Measurements from ENCODE around the gene AJAP1.

AJAP1 gene

GRCh38 chr1:4725416-4725815 lies 71.0 kb downstream of the AJAP1 start:
- Histone ChIP-seq H3K27ac (replicated peaks) (no peak overlapping the region), H3K4me3 (replicated peaks; ENCODE audit: insufficient read depth, low read length) (no peak overlapping the region), H3K27me3 (ENCODE audit: insufficient read depth, poor library complexity, severe bottlenecking) (no peaks in the 10 kb centered on the region)
- TF ChIP-seq CTCF (IDR thresholded peaks at IDR 0.05; ENCODE audit: insufficient read depth, low read length) (no peak), REST (IDR thresholded peaks at IDR 0.05; ENCODE audit: insufficient replicate concordance, low read depth) (no peak), POLR2AphosphoS5 (IDR thresholded peaks at IDR 0.05; ENCODE audit: low read depth) (no peak), GABPA (IDR thresholded peaks at IDR 0.05; ENCODE audit: low read depth) (no peak), SPI1 (IDR thresholded peaks at IDR 0.05; ENCODE audit: borderline replicate concordance, low read depth) (no peak)
- DNase-seq (ENCODE audit: low read depth in 1 of 2, low spot score in 1 of 2), result no peak

GRCh38 chr1:4726620-4727341 lies 72.4 kb downstream of the AJAP1 start:
- H3K27me3 ChIP-seq (ENCODE audit: insufficient read depth, poor library complexity, severe bottlenecking), result no peaks in the 10 kb centered on the region
- no peak for DNase-seq (ENCODE audit: low read depth in 1 of 2, low spot score in 1 of 2)
- TF ChIP-seq REST (IDR thresholded peaks at IDR 0.05; ENCODE audit: insufficient replicate concordance, low read depth), result no peak
- no peak for TF ChIP-seq SPI1 (IDR thresholded peaks at IDR 0.05; ENCODE audit: borderline replicate concordance, low read depth)
- no peak for TF ChIP-seq GABPA (IDR thresholded peaks at IDR 0.05; ENCODE audit: low read depth)
- TF ChIP-seq CTCF (IDR thresholded peaks at IDR 0.05; ENCODE audit: insufficient read depth, low read length), result no peak
- no peak for TF ChIP-seq POLR2AphosphoS5 (IDR thresholded peaks at IDR 0.05; ENCODE audit: low read depth)
- no peak overlapping the region for H3K4me3 ChIP-seq (replicated peaks; ENCODE audit: insufficient read depth, low read length)
- H3K27ac ChIP-seq (replicated peaks), result no peak overlapping the region

GRCh38 chr1:4728319-4729089 lies 74.1 kb downstream of the AJAP1 start:
- Histone ChIP-seq H3K4me3 (replicated peaks; ENCODE audit: insufficient read depth, low read length) (no peak overlapping the region), H3K27me3 (ENCODE audit: insufficient read depth, poor library complexity, severe bottlenecking) (no peaks in the 10 kb centered on the region), H3K27ac (replicated peaks) (no peak overlapping the region)
- no peak for TF ChIP-seq SPI1 (IDR thresholded peaks at IDR 0.05; ENCODE audit: borderline replicate concordance, low read depth)
- TF ChIP-seq REST (IDR thresholded peaks at IDR 0.05; ENCODE audit: insufficient replicate concordance, low read depth), result no peak
- TF ChIP-seq POLR2AphosphoS5 (IDR thresholded peaks at IDR 0.05; ENCODE audit: low read depth), result no peak
- TF ChIP-seq CTCF (IDR thresholded peaks at IDR 0.05; ENCODE audit: insufficient read depth, low read length), result no peak
- TF ChIP-seq GABPA (IDR thresholded peaks at IDR 0.05; ENCODE audit: low read depth), result no peak
- no peak for DNase-seq (ENCODE audit: low read depth in 1 of 2, low spot score in 1 of 2)
